Measurements from ENCODE around the gene TRPT1. TPM values are rescaled to one million over a fixed set of nuclear protein-coding genes. Genes with fewer than 3 reads are reported as not detected.

Gene TRPT1
- polyA plus RNA-seq, 1 donor from 2014 or later, result 75.0 TPM

DNA sequence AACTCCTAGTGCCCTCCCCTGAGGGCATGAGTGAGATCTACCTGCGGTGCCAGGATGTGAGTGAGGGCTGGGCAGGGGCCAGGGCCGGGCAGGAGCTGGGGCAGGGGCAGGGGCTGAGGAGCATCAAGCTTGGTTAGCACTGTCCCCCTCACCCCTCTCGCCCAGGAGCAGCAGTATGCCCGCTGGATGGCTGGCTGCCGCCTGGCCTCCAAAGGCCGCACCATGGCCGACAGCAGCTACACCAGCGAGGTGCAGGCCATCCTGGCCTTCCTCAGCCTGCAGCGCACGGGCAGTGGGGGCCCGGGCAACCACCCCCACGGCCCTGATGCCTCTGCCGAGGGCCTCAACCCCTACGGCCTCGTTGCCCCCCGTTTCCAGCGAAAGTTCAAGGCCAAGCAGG lies 5.7 kb downstream of the TRPT1 start:
- H3K4me3 Mint-ChIP-seq, result no peak overlapping the region
- H3K9me3 Mint-ChIP-seq, result no peaks in the 10 kb centered on the region
- H3K27ac Mint-ChIP-seq, result no peak overlapping the region
- peaks cover 3 to 4% (median 4%) of the 10 kb centered on the region in 3 donors for H3K4me1 Mint-ChIP-seq
- no peaks in the 10 kb centered on the region for H3K36me3 Mint-ChIP-seq
- no peaks in the 10 kb centered on the region for H3K27me3 Mint-ChIP-seq

GRCh38 chr11:64219755-64220154 lies 6.2 kb downstream of the TRPT1 start:
- Mint-ChIP-seq H3K4me3 (no peak overlapping the region), H3K9me3 (no peaks in the 10 kb centered on the region), H3K4me1 (peaks cover 0 to 4% (median 2%) of the 10 kb centered on the region in 3 donors), H3K27me3 (no peaks in the 10 kb centered on the region), H3K27ac (no peak overlapping the region), H3K36me3 (no peaks in the 10 kb centered on the region)

GRCh38 chr11:64219354-64219684 lies 6.7 kb downstream of the TRPT1 start:
- H3K4me3 Mint-ChIP-seq, result no peak overlapping the region
- no peaks in the 10 kb centered on the region for H3K27me3 Mint-ChIP-seq
- H3K27ac Mint-ChIP-seq, result no peak overlapping the region
- peaks cover 0 to 4% (median 2%) of the 10 kb centered on the region in 3 donors for H3K4me1 Mint-ChIP-seq
- no peaks in the 10 kb centered on the region for H3K36me3 Mint-ChIP-seq
- H3K9me3 Mint-ChIP-seq, result no peaks in the 10 kb centered on the region

- no peaks in the 10 kb centered on the region for H3K27me3 Mint-ChIP-seq
- H3K27ac Mint-ChIP-seq, result peak overlapping the region in 1 of 3 donors; percentile 62
- no peaks in the 10 kb centered on the region for H3K9me3 Mint-ChIP-seq
- H3K36me3 Mint-ChIP-seq, result peaks cover 2% of the 10 kb centered on the region
- H3K4me1 Mint-ChIP-seq, result peaks cover 0 to 5% (median 2%) of the 10 kb centered on the region in 3 donors
- H3K4me3 Mint-ChIP-seq, result no peak overlapping the region
Measured at GRCh38 chr11:64218628-64219353, 7.2 kb downstream of the TRPT1 start.

- no peaks in the 10 kb centered on the region for H3K9me3 Mint-ChIP-seq
- H3K27me3 Mint-ChIP-seq, result no peaks in the 10 kb centered on the region
- peaks cover 4% of the 10 kb centered on the region for H3K36me3 Mint-ChIP-seq
- H3K4me3 Mint-ChIP-seq, result peak overlapping the region in 1 of 4 donors; percentile 23
- peak overlapping the region in 1 of 3 donors; percentile 27 for H3K27ac Mint-ChIP-seq
- H3K4me1 Mint-ChIP-seq, result peaks cover 4 to 13% (median 7%) of the 10 kb centered on the region in 3 donors
Measured at GRCh38 chr11:64216879-64217278, 9.1 kb downstream of the TRPT1 start.

DNA sequence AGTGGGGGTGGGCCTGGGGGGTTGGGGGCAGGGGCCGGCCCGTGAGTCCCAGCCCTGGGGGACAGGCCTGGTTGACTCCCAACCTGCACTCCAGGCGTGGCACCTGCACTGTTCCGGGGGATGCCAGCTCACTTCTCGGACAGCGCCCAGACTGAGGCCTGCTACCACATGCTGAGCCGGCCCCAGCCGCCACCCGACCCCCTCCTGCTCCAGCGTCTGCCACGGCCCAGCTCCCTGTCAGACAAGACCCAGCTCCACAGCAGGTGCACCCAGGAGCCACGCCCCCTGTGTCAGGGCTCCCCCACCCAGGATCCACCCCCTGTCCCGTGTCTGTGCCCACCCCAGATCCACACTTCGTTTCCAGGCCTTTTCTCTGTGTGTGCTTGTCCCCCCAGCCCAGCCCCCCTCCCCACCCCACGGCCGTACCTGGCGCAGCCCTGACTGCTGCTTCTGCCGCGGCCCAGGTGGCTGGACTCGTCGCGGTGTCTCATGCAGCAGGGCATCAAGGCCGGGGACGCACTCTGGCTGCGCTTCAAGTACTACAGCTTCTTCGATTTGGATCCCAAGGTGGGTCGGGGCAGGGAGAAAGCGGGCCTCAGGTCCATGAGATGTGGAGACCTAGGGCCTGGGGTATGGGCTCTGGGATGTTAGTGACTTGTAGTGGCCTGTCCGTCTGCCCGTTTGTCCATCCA lies 14.7 kb downstream of the TRPT1 start:
- no peaks in the 10 kb centered on the region for H3K9me3 Mint-ChIP-seq
- H3K4me1 Mint-ChIP-seq, result peaks cover 7 to 23% (median 11%) of the 10 kb centered on the region in 3 donors
- no peak overlapping the region for H3K27ac Mint-ChIP-seq
- peaks cover 4% of the 10 kb centered on the region for H3K36me3 Mint-ChIP-seq
- no peaks in the 10 kb centered on the region for H3K27me3 Mint-ChIP-seq
- H3K4me3 Mint-ChIP-seq, result no peak overlapping the region

DNA sequence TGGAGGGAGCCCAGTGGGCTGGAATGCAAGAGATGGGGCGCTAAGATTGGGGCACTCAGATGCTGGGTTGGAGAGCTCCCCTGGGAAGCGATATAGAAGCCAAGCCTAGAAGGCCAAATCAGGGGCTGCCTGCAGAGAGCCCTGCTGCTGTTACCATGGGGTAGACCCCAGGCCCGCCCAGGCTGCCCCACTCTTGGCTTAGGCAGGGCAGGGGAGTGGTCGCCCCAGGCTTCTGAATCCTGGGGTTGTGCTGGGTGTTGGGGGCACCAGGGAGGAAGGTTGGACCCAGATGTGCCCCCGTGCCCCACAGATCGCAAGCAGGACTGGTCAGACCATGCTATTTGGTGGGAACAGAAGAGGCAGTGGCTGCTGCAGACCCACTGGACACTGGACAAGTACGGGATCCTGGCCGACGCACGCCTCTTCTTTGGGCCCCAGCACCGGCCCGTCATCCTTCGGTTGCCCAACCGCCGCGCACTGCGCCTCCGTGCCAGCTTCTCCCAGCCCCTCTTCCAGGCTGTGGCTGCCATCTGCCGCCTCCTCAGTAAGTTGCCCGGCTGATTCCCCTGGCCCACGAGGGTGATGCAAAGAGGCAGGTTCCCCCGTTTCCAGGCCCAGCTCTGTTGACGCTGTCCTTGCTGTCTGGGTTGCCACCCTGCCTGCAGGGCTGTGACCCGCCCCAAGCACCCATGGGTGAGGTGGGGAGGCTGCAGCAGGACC lies 15.5 kb downstream of the TRPT1 start:
- peak overlapping the region in 1 of 3 donors; percentile 62 for H3K27ac Mint-ChIP-seq
- peak overlapping the region in 2 of 4 donors; percentile 39 to 74 for H3K4me3 Mint-ChIP-seq
- H3K27me3 Mint-ChIP-seq, result no peaks in the 10 kb centered on the region
- H3K4me1 Mint-ChIP-seq, result peaks cover 12 to 30% (median 17%) of the 10 kb centered on the region in 3 donors
- H3K9me3 Mint-ChIP-seq, result no peaks in the 10 kb centered on the region
- H3K36me3 Mint-ChIP-seq, result peaks cover 4% of the 10 kb centered on the region

DNA sequence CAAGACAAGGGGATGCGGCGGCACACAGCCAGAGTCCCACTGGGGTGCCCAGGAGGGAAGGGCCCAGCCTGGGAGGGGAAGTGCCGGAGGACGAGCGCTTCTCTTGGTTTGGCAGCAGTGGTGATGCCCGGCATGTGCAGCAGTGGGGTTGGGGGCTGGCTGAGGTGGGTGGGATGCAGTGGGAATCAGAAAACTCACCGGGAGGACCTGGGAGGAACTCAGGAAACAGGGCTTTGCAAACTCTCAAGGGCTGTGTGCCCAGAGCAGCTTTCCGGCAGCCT lies 16.5 kb downstream of the TRPT1 start:
- peaks cover 19 to 31% (median 22%) of the 10 kb centered on the region in 3 donors for H3K4me1 Mint-ChIP-seq
- peak overlapping the region in 1 of 4 donors; percentile 74 for H3K4me3 Mint-ChIP-seq
- peaks cover 4% of the 10 kb centered on the region for H3K36me3 Mint-ChIP-seq
- peak overlapping the region in 1 of 3 donors; percentile 62 for H3K27ac Mint-ChIP-seq
- H3K9me3 Mint-ChIP-seq, result no peaks in the 10 kb centered on the region
- no peaks in the 10 kb centered on the region for H3K27me3 Mint-ChIP-seq

DNA sequence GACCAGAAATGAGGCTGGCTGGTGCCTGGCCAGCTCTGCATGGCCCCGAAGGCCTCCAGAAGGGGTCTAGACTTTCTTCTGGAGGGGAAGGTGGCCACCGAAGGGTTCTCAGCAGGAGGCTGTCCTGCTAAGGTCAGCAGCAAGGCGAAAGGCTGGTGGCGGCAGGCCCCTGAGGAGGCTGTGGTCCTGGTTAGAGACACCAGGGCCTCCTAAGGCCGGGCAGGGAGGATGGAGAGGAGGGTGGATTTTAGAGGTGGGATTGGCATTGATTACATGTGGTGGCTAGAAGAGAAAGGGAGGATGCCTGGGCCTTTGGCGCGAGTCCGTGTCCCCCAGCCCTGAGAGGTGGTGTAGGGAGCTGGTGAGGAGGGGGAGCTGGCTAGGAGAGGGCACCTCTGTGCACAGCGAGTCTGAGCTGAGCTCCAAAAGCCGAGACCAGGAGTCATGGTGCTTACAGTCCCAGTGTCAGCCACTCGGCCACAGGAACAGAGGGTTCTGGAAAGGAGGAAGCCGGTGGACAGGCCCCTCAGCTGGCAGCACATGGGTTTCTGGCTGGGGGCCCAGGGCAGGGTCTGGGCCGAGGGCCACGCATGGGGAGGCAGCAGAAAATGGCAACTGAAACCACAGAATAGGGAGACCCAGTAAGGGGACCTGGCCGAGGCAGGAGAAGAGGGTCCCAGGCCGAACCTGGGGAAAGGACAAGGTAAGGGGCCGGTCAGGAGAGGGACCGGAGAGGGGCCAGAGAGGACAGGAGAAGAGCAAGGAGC lies 17.0 kb downstream of the TRPT1 start:
- Mint-ChIP-seq H3K36me3 (peaks cover 6% of the 10 kb centered on the region), H3K27me3 (no peaks in the 10 kb centered on the region), H3K4me3 (peak overlapping the region; percentile 63 to 96 (median 78)), H3K4me1 (peaks cover 21 to 34% (median 24%) of the 10 kb centered on the region in 3 donors), H3K27ac (peak overlapping the region; percentile 10 to 98 (median 79)), H3K9me3 (no peaks in the 10 kb centered on the region)

DNA sequence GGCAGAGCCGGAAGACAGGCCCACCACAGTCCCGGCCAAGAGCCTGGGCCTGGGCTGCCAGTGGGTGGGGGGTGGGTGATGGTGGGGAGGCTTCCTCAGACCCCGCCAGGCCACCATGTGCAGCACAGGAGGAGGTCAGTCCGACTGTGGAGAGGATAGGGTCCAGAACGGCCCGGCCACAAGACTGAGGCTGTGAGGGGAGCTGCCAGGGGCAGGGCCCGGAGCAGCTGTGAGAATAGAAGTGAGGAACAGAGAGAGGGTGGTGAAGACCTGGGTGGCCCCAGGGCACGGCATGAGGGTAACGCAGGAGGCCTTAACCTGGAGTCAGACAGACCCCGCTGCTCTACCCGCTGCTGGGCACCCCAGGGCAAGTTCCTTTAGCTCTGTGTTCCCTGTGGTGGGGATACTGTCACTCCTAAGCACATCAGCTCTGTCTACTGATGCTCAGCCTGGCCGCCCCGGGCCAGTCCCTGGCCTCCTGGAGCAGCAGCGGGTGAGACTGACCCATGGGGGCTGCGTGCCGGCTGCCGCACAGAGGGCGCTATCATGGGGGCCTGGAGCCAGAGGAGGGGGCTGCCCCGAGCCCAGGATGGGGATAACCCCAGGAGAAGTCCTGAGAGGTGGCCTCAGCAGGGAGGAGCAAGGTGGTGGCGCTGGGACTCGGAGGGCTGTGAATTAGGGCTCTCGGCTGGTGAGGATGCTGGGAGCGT lies 17.7 kb downstream of the TRPT1 start:
- Mint-ChIP-seq H3K9me3 (no peaks in the 10 kb centered on the region), H3K27ac (peak overlapping the region; percentile 88 to 98 (median 91)), H3K27me3 (no peaks in the 10 kb centered on the region), H3K4me3 (peak overlapping the region; percentile 88 to 97 (median 94)), H3K36me3 (peaks cover 4% of the 10 kb centered on the region), H3K4me1 (peaks cover 21 to 31% (median 26%) of the 10 kb centered on the region in 3 donors)

- Mint-ChIP-seq H3K36me3 (peaks cover 5% of the 10 kb centered on the region), H3K27me3 (no peaks in the 10 kb centered on the region), H3K4me3 (peak overlapping the region; percentile 88 to 97 (median 94)), H3K27ac (peak overlapping the region; percentile 88 to 98 (median 91)), H3K4me1 (peaks cover 19 to 29% (median 26%) of the 10 kb centered on the region in 3 donors), H3K9me3 (no peaks in the 10 kb centered on the region)
Measured at GRCh38 chr11:64207256-64208085, 18.5 kb downstream of the TRPT1 start.

DNA sequence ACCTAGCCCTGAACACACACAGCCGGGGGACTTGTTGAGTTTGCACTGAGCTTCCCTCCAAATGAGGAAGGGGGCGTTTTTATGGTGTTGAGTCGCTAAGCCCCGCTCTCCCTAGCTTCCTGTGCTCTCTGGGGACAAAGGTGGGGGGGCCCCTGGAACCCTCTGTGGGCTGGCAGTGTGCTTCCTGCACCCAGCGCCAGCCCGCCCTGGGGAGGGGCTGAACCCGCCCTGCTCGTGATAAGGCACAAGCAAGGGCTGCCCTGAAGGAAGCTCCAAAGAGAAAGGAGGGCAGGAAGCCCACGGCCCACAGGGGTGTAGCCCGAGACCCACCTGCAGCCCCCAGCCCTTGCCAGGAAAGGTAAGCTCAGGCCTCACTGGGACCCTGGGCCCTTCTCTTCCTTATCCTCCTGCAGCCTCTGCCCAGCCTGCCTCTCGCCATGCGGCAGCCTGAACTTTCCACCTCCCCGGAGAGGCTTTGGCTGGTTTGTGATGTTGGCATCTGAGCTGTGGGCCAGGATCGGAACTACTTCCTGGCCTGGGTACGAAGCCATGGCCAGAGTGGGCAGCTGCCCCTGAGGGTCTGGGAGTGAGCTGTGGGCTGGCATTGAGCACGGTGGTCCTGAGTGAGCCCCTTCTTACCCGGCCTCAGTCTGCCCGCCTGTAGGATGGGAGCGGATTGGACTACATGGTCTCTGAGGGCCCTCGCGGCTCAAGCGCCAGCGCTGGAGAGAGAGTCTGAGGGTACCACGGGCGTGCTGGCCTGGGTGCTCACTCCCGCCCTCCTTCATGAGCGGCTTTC lies 19.3 kb downstream of the TRPT1 start, which contains the start of gene FERMT3:
Gene FERMT3, plus strand, starts transcription at position 265 of the 799 bp plus-strand sequence. CDS start 644 bp downstream, outside the sequence.
- peak within 1 kb of the TSS; percentile 88 to 97 (median 94) for H3K4me3 Mint-ChIP-seq
- H3K36me3 Mint-ChIP-seq, result peaks cover 5% of the 10 kb centered on the region
- peak within 1 kb of the TSS; percentile 88 to 98 (median 91) for H3K27ac Mint-ChIP-seq
- peaks cover 13 to 23% (median 23%) of the 10 kb centered on the region in 3 donors for H3K4me1 Mint-ChIP-seq
- H3K9me3 Mint-ChIP-seq, result no peaks in the 10 kb centered on the region
- no peaks in the 10 kb centered on the region for H3K27me3 Mint-ChIP-seq

Measured in IgD-negative memory B cell (primary cell).